ENCODE data around the gene PLA2G2F.

PLA2G2F gene, protein sequence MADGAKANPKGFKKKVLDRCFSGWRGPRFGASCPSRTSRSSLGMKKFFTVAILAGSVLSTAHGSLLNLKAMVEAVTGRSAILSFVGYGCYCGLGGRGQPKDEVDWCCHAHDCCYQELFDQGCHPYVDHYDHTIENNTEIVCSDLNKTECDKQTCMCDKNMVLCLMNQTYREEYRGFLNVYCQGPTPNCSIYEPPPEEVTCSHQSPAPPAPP

GRCh38 chr1:20138961-20139550 lies at the start of gene PLA2G2F:
Gene PLA2G2F, plus strand, starts transcription at chr1:20139323. Its CDS starts 105 bp downstream, at chr1:20139428.
- no peak for DNase-seq

GRCh38 chr1:20089328-20090077 lies 49.6 kb upstream of the PLA2G2F start:
- DNase-seq, result no peak

DNA sequence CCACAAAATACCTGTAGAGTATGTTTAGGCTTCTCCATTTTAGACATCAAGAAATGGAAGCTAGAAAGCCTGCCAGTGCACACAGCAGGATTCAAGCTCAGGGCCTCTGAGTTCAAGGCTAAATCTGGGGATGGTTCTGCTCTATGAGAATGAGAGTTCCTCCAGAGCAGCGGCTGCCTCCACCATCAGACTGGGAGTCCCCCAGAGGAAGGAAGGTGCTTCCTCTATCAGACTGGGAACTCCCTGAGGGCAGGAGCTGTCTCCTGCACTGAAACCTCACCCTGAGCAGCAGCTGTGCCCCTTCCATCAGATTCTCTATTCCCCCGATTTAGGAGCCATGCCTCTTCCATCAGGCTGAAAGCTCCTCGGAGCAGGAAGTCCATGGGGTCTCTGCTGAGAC lies 49.0 kb upstream of the PLA2G2F start:
- DNase-seq, result no peak

GRCh38 chr1:20090641-20091040 lies 48.5 kb upstream of the PLA2G2F start:
- no peak for DNase-seq

GRCh38 chr1:20093303-20093702 lies 45.8 kb upstream of the PLA2G2F start:
- DNase-seq, result no peak

- DNase-seq, result no peak
These were observed 45.2 kb upstream of the PLA2G2F start for GRCh38 chr1:20093940-20094391.

DNA sequence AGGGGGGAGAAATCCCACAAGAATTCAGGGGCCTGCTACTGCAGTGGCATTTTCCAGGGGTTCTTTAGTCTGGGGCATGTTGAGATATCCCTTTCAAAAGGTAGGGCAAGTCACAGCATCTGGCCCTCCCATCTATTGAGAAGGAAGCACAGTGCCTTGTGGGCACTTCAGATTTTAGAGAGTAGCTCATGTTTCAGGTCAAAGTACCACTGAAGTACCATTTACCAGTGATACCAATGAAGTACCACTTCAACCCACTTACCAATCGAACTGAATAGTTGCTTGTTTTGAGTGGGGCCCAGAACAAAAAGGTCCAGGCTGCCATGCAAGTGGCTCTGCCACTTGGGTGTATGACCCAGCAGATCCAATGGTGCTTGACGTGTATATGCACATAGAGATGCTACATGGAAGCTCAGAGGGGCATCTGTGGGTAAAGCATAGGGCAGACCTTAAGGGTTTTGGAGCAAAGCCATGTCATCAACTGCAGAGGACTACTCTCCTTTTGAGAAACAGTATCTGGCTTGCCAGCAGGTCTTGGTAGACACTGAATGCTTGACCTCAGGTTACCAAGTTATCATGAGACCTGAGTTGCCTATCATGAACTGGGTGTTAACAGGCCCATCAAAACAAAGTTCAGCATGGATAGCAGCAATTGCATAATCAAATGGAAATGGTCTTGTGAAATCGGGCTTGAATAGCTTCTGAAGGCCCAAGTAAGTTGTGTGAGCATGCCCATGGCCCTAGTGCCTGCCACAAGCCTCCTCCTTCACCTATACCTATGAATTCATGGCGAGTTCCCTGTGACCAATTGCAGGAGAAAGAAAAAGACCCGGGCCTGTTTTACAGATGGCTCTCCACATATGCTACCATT lies 43.3 kb upstream of the PLA2G2F start:
- no peak for DNase-seq

GRCh38 chr1:20096840-20097447 lies 42.2 kb upstream of the PLA2G2F start:
- DNase-seq, result no peak

DNA sequence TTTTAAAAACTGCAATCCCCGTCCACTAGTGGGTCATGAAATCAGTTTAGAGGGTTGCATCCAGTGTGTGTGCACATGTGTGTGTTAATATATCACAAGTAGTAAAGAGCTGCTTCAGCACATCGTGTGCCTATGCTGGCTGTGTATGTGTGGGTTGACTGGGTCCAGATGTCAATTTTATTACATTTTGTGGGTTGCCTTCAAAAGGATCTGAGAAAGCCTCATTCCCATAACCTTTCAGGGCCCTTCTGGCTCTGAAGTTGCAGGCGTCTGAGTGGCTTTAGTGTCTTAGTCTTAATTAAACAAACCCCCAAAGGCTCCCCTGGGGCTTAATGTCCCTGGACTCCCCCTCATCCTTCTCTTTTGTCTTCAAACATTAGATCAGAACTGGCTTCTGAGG lies 39.6 kb upstream of the PLA2G2F start:
- DNase-seq, result no peak

GRCh38 chr1:20100632-20101355 lies 38.3 kb upstream of the PLA2G2F start:
- DNase-seq, result peak in 1 of 2 experiments; percentile 12

- no peak for DNase-seq
These were observed 36.2 kb upstream of the PLA2G2F start for GRCh38 chr1:20102875-20103274.

DNA sequence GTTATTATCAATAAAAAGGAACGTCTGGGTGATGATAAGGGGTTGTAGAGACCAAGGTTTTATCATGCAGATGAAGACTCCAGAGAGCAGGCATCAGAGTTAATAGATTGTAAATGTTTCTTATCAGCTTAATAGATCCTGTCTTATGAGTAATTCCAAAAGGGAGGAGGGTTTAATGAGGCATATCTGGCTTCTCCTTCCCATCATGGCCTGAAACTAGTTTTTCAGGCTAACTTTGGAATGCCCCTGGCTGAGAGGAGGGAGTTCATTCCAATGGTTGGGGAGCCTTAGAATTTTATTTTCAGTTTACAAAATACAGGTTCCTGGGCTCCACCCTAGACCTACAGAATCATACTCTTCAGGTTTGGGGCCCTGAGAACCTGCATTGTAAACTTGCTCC lies 33.3 kb upstream of the PLA2G2F start:
- DNase-seq, result no peak

GRCh38 chr1:20107351-20107750 lies 31.8 kb upstream of the PLA2G2F start:
- DNase-seq, result no peak

GRCh38 chr1:20107796-20108195 lies 31.3 kb upstream of the PLA2G2F start:
- DNase-seq, result no peak

- no peak for DNase-seq
These were observed 30.6 kb upstream of the PLA2G2F start for GRCh38 chr1:20108366-20109123.

GRCh38 chr1:20109223-20109856 lies 29.8 kb upstream of the PLA2G2F start:
- DNase-seq, result no peak

- DNase-seq, result no peak
These were observed 28.4 kb upstream of the PLA2G2F start for GRCh38 chr1:20110679-20111078.

GRCh38 chr1:20111452-20111851 lies 27.7 kb upstream of the PLA2G2F start:
- no peak for DNase-seq

DNA sequence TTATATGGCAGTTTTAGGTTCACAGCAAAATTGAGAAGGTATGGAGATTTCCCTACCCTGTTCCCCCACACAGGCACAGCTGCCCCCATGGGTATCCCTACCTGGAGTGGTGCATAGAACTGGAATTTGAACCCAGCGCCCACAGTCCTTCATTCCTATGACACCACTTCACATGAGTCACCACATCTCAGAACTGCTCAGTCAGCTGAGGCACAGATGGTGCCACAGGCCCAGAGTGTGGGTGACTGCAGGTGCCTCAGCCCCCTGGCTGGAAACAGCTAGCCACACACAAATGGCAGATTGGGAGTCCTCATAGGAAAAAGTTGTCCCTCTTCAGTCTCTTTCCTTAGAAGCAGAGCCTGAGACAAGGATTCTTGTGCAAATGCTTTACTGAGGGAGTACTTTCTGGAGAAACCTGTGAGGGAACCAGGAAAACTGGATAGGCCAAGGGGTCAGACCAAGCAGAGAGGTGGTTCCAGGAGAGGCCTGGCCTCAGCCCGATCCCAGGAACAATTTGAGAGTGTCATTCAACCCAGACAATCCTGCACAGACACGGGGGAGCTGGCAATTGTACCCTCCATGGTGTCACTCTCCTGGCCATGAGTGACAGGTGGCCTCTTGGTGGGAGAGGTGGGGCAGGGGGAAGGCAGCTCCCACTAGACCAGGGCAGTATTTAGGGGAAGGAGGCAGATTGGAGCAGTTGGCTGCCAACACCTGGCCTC lies 26.7 kb upstream of the PLA2G2F start:
- no peak for DNase-seq

Data from activated CD4-positive, alpha-beta T cell treated with anti-CD3 and anti-CD28 coated beads, Interleukin-2, amount 50 U/mL, for 4 hours (primary cell).